GM23248 (cell line): Measurements from ENCODE around the gene PNPLA5. TPM values are rescaled to one million over a fixed set of nuclear protein-coding genes. Genes with fewer than 3 reads are reported as not detected.

ENCODE experiments used
- DNase-seq: peaks from one replicate; pipeline ENCODE4 v3.0.0-alpha.2; 2015
- H2AFZ ChIP-seq: fragments of 200-600 bp; sonication (generic); 2 replicates; pipeline ENCODE4 v1.6.1; 2016; ENCODE audit warnings: antibody characterized with exemption
- H3F3A ChIP-seq: fragments of 200-600 bp; sonication (generic); 2 replicates; pipeline ENCODE4 v1.6.1; 2016; ENCODE audit warnings: mild to moderate bottlenecking, antibody characterized with exemption, mixed run types; ENCODE audit not compliant: insufficient read depth
- H3K27ac ChIP-seq: fragments of 200-600 bp; sonication (generic); 2 replicates; pipeline ENCODE4 v1.5.1; 2016; ENCODE audit warnings: mild to moderate bottlenecking
- H3K27me3 ChIP-seq: fragments of 200-600 bp; sonication (generic); replicated peaks from 2 replicates; pipeline ENCODE4 v1.6.1; 2016; ENCODE audit warnings: mild to moderate bottlenecking; ENCODE audit not compliant: insufficient read depth
- H3K36me3 ChIP-seq: fragments of 200-600 bp; sonication (generic); 2 replicates; pipeline ENCODE4 v1.6.1; 2016; ENCODE audit warnings: low read depth, mild to moderate bottlenecking
- H3K4me1 ChIP-seq: fragments of 200-600 bp; sonication (generic); 2 replicates; pipeline ENCODE4 v1.6.1; 2016; ENCODE audit warnings: mild to moderate bottlenecking; ENCODE audit not compliant: insufficient read depth
- H3K4me2 ChIP-seq: fragments of 200-600 bp; sonication (generic); one replicate; pipeline ENCODE4 v1.6.1; 2016; ENCODE audit warnings: mild to moderate bottlenecking; ENCODE audit not compliant: unreplicated experiment
- H3K4me3 ChIP-seq: fragments of 200-600 bp; sonication (generic); 2 replicates; pipeline ENCODE4 v1.5.1; 2016; ENCODE audit warnings: mild to moderate bottlenecking
- H3K79me2 ChIP-seq: fragments of 200-600 bp; sonication (generic); 2 replicates; pipeline ENCODE4 v1.6.1; 2016; ENCODE audit warnings: mild to moderate bottlenecking; ENCODE audit not compliant: insufficient read depth
- H3K9ac ChIP-seq: fragments of 200-600 bp; sonication (generic); 2 replicates; pipeline ENCODE4 v1.6.1; 2016; ENCODE audit warnings: mild to moderate bottlenecking
- H3K9me2 ChIP-seq: fragments of 200-600 bp; sonication (generic); 2 replicates; pipeline ENCODE4 v1.6.1; 2016; ENCODE audit warnings: mixed run types, mild to moderate bottlenecking, moderate library complexity; ENCODE audit not compliant: insufficient read depth
- H3K9me3 ChIP-seq: fragments of 200-600 bp; sonication (generic); one replicate; pipeline ENCODE4 v1.6.1; 2017; ENCODE audit warnings: low read depth
- H4K20me1 ChIP-seq: fragments of 200-600 bp; sonication (generic); 2 replicates; pipeline ENCODE4 v1.6.0; 2016; ENCODE audit not compliant: insufficient read depth
- EZH2 ChIP-seq: fragments of 200-600 bp; sonication (generic); IDR thresholded peaks from 2 replicates; pipeline ENCODE4 v1.6.1; 2018; ENCODE audit warnings: antibody characterized with exemption, mild to moderate bottlenecking; ENCODE audit not compliant: insufficient read depth, poor library complexity, severe bottlenecking
- EZH2phosphoT487 ChIP-seq: fragments of 200-600 bp; sonication (generic); IDR thresholded peaks from 2 replicates; pipeline ENCODE4 v1.6.1; 2018; ENCODE audit warnings: antibody characterized with exemption, moderate library complexity, mild to moderate bottlenecking, low read depth; ENCODE audit not compliant: insufficient read depth
- WGBS, 2 experiments: methylation state at CpG; one replicate each; pipeline ENCODE4 v1.1.6; 2015 to 2017; ENCODE audit warnings: low lambda C conversion rate in 2 of 2, low coverage in 1 of 2; ENCODE audit errors: missing lambda C conversion rate in 2 of 2; 5-methylcytosine and 5-hydroxymethylcytosine counted together
- in situ Hi-C: fragments of 300-500 bp; cut with MboI; formaldehyde crosslinking; loops from 2 replicates; pipeline ENCODE4 v1.15.0; 2020
- polyA plus RNA-seq: library from polyadenylated mRNA; unstranded; fragments of >200 nt; fragmentation: Nextera tagmentation; extraction: Ambion mirVana; gene quantifications from 2 replicates; pipeline ENCODE4 v1.2.1, GENCODE V29; 2016
- total RNA-seq: library from RNA; depleted of rRNA; stranded (reverse); fragments of >200 nt; shearing (Covaris generic); gene quantifications from 2 replicates; pipeline ENCODE4 v1.2.3, GENCODE V29; 2014

PNPLA5 gene
- total and polyA plus RNA-seq, 2 experiments from 2014 or later: not detected

- Histone ChIP-seq H3K4me3 (no peak overlapping the region), H3K79me2 (no peaks in the 10 kb centered on the region), H3K27ac (no peak overlapping the region), H3K9me2 (no peaks in the 10 kb centered on the region), H2AFZ (no peak overlapping the region), H3K4me1 (no peaks in the 10 kb centered on the region), H3K36me3 (no peaks in the 10 kb centered on the region), H4K20me1 (no peaks in the 10 kb centered on the region), H3F3A (no peaks in the 10 kb centered on the region), H3K9me3 (no peaks in the 10 kb centered on the region), H3K4me2 (no peak overlapping the region), H3K27me3 (peaks cover 27% of the 10 kb centered on the region), H3K9ac (no peak overlapping the region)
- in situ Hi-C loops: no loop called here
- no peak for TF ChIP-seq EZH2
- 49 to 57% methylated on average over 15 to 16 of the region's 16 CpGs for WGBS, 2 experiments
- no peak for DNase-seq
Measured at GRCh38 chr22:43889201-43889859, 2.5 kb downstream of the PNPLA5 start.

GRCh38 chr22:43888740-43889139 is 3.1 kb downstream of the PNPLA5 start:
- Histone ChIP-seq H4K20me1 (no peaks in the 10 kb centered on the region), H3K27ac (no peak overlapping the region), H3K4me2 (no peak overlapping the region), H3K79me2 (no peaks in the 10 kb centered on the region), H2AFZ (no peak overlapping the region), H3K36me3 (no peaks in the 10 kb centered on the region), H3K9ac (no peak overlapping the region), H3K9me2 (no peaks in the 10 kb centered on the region), H3K4me3 (no peak overlapping the region), H3K27me3 (peaks cover 27% of the 10 kb centered on the region), H3K9me3 (no peaks in the 10 kb centered on the region), H3F3A (no peaks in the 10 kb centered on the region), H3K4me1 (no peaks in the 10 kb centered on the region)
- DNase-seq: no peak
- WGBS, 2 experiments: 48 to 58% methylated on average over 4 of the region's 4 CpGs
- TF ChIP-seq EZH2: no peak
- no peak for TF ChIP-seq EZH2phosphoT487
- in situ Hi-C loops: no loop called here

GRCh38 chr22:43887391-43887790 is 4.4 kb downstream of the PNPLA5 start:
- H3F3A ChIP-seq: peaks cover 3% of the 10 kb centered on the region; the same call in 1 of the 2 replicates
- no peaks in the 10 kb centered on the region for H4K20me1 ChIP-seq
- H3K4me2 ChIP-seq: no peak overlapping the region
- TF ChIP-seq EZH2: no peak
- TF ChIP-seq EZH2phosphoT487: no peak
- no peak for DNase-seq
- no peaks in the 10 kb centered on the region for H3K9me2 ChIP-seq
- no peaks in the 10 kb centered on the region for H3K36me3 ChIP-seq
- peaks cover 23% of the 10 kb centered on the region for H3K27me3 ChIP-seq
- in situ Hi-C loops: no loop called here
- H3K4me3 ChIP-seq: no peak overlapping the region
- no peak overlapping the region for H3K9ac ChIP-seq
- no peak overlapping the region for H2AFZ ChIP-seq
- 43 to 56% methylated on average over 4 of the region's 4 CpGs for WGBS, 2 experiments
- no peaks in the 10 kb centered on the region for H3K4me1 ChIP-seq
- H3K79me2 ChIP-seq: no peaks in the 10 kb centered on the region
- H3K9me3 ChIP-seq: no peaks in the 10 kb centered on the region
- H3K27ac ChIP-seq: no peak overlapping the region

GRCh38 chr22:43886231-43886630 is 5.6 kb downstream of the PNPLA5 start:
- H3K27ac ChIP-seq: no peak overlapping the region
- no peaks in the 10 kb centered on the region for H3K9me2 ChIP-seq
- 53 to 56% methylated on average over 8 of the region's 8 CpGs for WGBS, 2 experiments
- H3K36me3 ChIP-seq: no peaks in the 10 kb centered on the region
- no peaks in the 10 kb centered on the region for H3K9me3 ChIP-seq
- H3K79me2 ChIP-seq: no peaks in the 10 kb centered on the region
- H3F3A ChIP-seq: peaks cover 3% of the 10 kb centered on the region; the same call in 1 of the 2 replicates
- H3K4me2 ChIP-seq: no peak overlapping the region
- no peak overlapping the region for H3K4me3 ChIP-seq
- H3K9ac ChIP-seq: no peak overlapping the region
- no peak for DNase-seq
- H3K27me3 ChIP-seq: peaks cover 11% of the 10 kb centered on the region
- no peak overlapping the region for H2AFZ ChIP-seq
- no peaks in the 10 kb centered on the region for H3K4me1 ChIP-seq
- no peaks in the 10 kb centered on the region for H4K20me1 ChIP-seq
- in situ Hi-C loops: no loop called here
- TF ChIP-seq EZH2phosphoT487 (no peak), EZH2 (no peak)

GRCh38 chr22:43885786-43886185 is 6.0 kb downstream of the PNPLA5 start:
- DNase-seq: no peak
- Histone ChIP-seq H3K27me3 (peaks cover 8% of the 10 kb centered on the region), H4K20me1 (no peaks in the 10 kb centered on the region), H3K9me3 (no peaks in the 10 kb centered on the region), H3K4me2 (no peak overlapping the region), H3K79me2 (no peaks in the 10 kb centered on the region), H3K9me2 (no peaks in the 10 kb centered on the region), H2AFZ (no peak overlapping the region), H3K4me1 (no peaks in the 10 kb centered on the region), H3K4me3 (no peak overlapping the region), H3K27ac (no peak overlapping the region), H3K9ac (no peak overlapping the region), H3F3A (peaks cover 3% of the 10 kb centered on the region; the same call in 1 of the 2 replicates), H3K36me3 (no peaks in the 10 kb centered on the region)
- in situ Hi-C loops: no loop called here
- no peak for TF ChIP-seq EZH2phosphoT487
- no peak for TF ChIP-seq EZH2
- WGBS, 2 experiments: 74% methylated on average over 6 of the region's 6 CpGs
